Kidney (tissue), 14 donors: ENCODE measurements around the gene APBB1. TPM values are rescaled to one million over a fixed set of nuclear protein-coding genes. Genes with fewer than 3 reads are reported as not detected.

Experiments used
- DNase-seq, 5 donors: peaks; one replicate each; pipeline ENCODE4 v3.0.0-alpha.2; 2013 to 2020
- FAIRE-seq: peaks from 2 replicates; lab custom pipeline; 2012; peaks lifted over from hg19 to GRCh38; lab: Jason Lieb, UNC
- H3K27ac ChIP-seq, 2 donors: one replicate each; pipeline ENCODE4 v1.7.0; 2013; ENCODE audit warnings: low read depth in 2 of 2, low read length in 2 of 2, inconsistent platforms in 1 of 2
- H3K27me3 ChIP-seq: one replicate; pipeline ENCODE4 v1.7.1; 2013; ENCODE audit warnings: low read length, inconsistent platforms; ENCODE audit not compliant: control insufficient read depth, insufficient read depth
- H3K36me3 ChIP-seq, 3 donors: one replicate each; pipeline versions ENCODE4 v1.7.0 to v1.7.1; 2013; ENCODE audit warnings: low read length in 3 of 3, control low read depth in 1 of 3, inconsistent platforms in 1 of 3; ENCODE audit not compliant: insufficient read depth in 3 of 3, control insufficient read depth in 2 of 3
- H3K4me1 ChIP-seq, 3 donors: one replicate each; pipeline versions ENCODE4 v1.7.0 to v1.7.1; 2013; ENCODE audit warnings: low read length in 3 of 3, inconsistent platforms in 1 of 3, low read depth in 1 of 3; ENCODE audit not compliant: control insufficient read depth in 2 of 3, insufficient read depth in 2 of 3
- H3K4me3 ChIP-seq, 3 donors: one replicate each; pipeline versions ENCODE4 v1.7.0 to v1.8.1; 2013; ENCODE audit warnings: low read length in 3 of 3, control low read depth in 1 of 3, inconsistent platforms in 1 of 3
- H3K9ac ChIP-seq, 3 donors: one replicate each; pipeline versions ENCODE4 v1.7.0 to v1.7.1; 2013; ENCODE audit warnings: low read length in 3 of 3, control low read depth in 1 of 3, inconsistent platforms in 1 of 3
- H3K9me3 ChIP-seq, 3 donors: one replicate each; pipeline versions ENCODE4 v1.7.0 to v1.7.1; 2013; ENCODE audit warnings: low read length in 3 of 3, control low read depth in 1 of 3, inconsistent platforms in 1 of 3; ENCODE audit not compliant: control insufficient read depth in 2 of 3, insufficient read depth in 1 of 3
- intact Hi-C: fragments of 100-400 bp; cut with DNase I; formaldehyde crosslinking; loops from one replicate; pipeline ENCODE4 v1.11.1; 2022
- polyA plus RNA-seq: library from polyadenylated mRNA; stranded (reverse); fragments of 350-450 nt; fragmentation: Illumina TruSeq; extraction: RNeasy Lipid Tissue Mini Kit (QIAGEN cat#74804); gene quantifications from one replicate; pipeline ENCODE4 v1.2.3, GENCODE V29; 2014; ENCODE audit warnings: low read depth, low replicate concordance; ENCODE audit not compliant: insufficient read depth
- total RNA-seq: library from RNA; stranded (reverse); fragmentation: NEBNext Ultra II Directional; extraction: Animal tissue kit (Norgen Biotek cat#: 25700); gene quantifications from one replicate; pipeline ENCODE4 v1.2.1, GENCODE V29; 2021
- TF ChIP-seq, protein P1 (sequence below): IDR thresholded peaks from 3 replicates; pipeline ENCODE4 v1.5.1; 2012; ENCODE audit warnings: mild to moderate bottlenecking, moderate library complexity, borderline replicate concordance; ENCODE audit not compliant: insufficient read depth; ENCODE audit errors: extremely low read depth
- donor health status: control.
- donor health status: control.
- donor health status: control.
- donor health status: control.
- donor health status: control.
- donor health status: DM: yes; HTN: yes; CAD: no.
- donor health status: Normal renal cell carcinoma (clear cell type).

The APBB1 gene
- total and polyA plus RNA-seq, 2 donors from 2014 or later, result 43.7 to 67.2 TPM

DNA sequence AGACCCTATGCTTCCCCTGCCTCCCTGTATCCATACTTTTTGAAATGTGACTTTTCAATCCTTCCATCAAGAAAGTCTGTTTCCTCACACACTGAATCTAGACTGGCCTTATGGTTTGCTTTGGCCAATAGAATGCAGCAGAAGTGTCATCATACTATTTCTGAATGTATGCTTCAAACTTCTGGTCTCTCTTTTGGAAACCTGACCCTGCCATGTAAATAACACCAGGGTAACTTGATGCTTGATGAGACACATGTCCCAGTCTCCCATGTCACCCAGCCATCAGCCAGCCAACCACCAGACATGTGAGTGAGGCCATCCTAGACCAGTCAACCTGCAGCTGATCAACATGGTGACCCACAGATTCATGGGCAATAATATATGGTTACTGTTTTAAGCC lies 68.9 kb downstream of the APBB1 start:
- Histone ChIP-seq H3K4me3 (no peak overlapping the region), H3K9ac (no peak overlapping the region), H3K27me3 (no peaks in the 10 kb centered on the region), H3K27ac (no peak overlapping the region), H3K4me1 (peaks cover 0 to 4% (median 0%) of the 10 kb centered on the region in 3 donors), H3K36me3 (no peaks in the 10 kb centered on the region), H3K9me3 (no peaks in the 10 kb centered on the region)
- FAIRE-seq (no peak), DNase-seq (no peak)
- intact Hi-C loops, result loop anchor here (10.0 kb wide), 1 partner anchor 95 kb away; the partner anchor contains the start of gene CCKBR
- TF ChIP-seq, protein P1, sequence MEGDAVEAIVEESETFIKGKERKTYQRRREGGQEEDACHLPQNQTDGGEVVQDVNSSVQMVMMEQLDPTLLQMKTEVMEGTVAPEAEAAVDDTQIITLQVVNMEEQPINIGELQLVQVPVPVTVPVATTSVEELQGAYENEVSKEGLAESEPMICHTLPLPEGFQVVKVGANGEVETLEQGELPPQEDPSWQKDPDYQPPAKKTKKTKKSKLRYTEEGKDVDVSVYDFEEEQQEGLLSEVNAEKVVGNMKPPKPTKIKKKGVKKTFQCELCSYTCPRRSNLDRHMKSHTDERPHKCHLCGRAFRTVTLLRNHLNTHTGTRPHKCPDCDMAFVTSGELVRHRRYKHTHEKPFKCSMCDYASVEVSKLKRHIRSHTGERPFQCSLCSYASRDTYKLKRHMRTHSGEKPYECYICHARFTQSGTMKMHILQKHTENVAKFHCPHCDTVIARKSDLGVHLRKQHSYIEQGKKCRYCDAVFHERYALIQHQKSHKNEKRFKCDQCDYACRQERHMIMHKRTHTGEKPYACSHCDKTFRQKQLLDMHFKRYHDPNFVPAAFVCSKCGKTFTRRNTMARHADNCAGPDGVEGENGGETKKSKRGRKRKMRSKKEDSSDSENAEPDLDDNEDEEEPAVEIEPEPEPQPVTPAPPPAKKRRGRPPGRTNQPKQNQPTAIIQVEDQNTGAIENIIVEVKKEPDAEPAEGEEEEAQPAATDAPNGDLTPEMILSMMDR, result no peak

DNA sequence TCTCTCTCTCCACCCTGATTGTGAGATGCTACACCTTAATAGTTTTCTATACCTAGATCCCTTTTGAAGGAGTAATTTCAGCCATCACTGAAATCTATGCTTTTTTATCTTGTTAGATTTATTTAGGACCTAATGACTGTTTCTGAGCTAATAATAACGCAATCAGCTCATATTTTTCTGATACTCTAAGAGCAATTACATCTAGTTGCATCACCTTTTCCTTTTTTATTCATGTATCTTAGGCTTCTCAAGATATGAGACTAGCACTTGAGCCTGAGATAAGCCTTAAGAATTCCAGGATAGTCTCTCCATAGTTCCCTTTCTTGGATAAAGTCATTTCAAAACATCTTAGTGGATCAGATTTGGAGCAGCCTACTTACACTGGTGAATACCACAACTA lies 73.5 kb downstream of the APBB1 start:
- intact Hi-C loops, result no loop called here
- DNase-seq (no peak), FAIRE-seq (no peak)

More for the DNA sequence above, 73.5 kb downstream of the APBB1 start:
- no peak overlapping the region for H3K27ac ChIP-seq
- no peaks in the 10 kb centered on the region for H3K36me3 ChIP-seq
- no peaks in the 10 kb centered on the region for H3K9me3 ChIP-seq
- H3K9ac ChIP-seq, result no peak overlapping the region
- H3K4me1 ChIP-seq, result no peaks in the 10 kb centered on the region
- no peaks in the 10 kb centered on the region for H3K27me3 ChIP-seq
- H3K4me3 ChIP-seq, result no peak overlapping the region
- TF ChIP-seq, protein P1, result no peak

Other genes starting within 250 kb of the APBB1 start
- not detected for gene OR52B2, start 248.8 kb downstream of the APBB1 start, total RNA-seq
- gene OR52B2, start 248.8 kb downstream of the APBB1 start, polyA plus RNA-seq, result not detected
- not detected for gene OR52W1, start 219.9 kb downstream of the APBB1 start, total RNA-seq
- gene OR52W1, start 219.9 kb downstream of the APBB1 start, polyA plus RNA-seq, result not detected
- not detected for gene C11orf42, start 213.5 kb downstream of the APBB1 start, total RNA-seq
- not detected for gene C11orf42, start 213.5 kb downstream of the APBB1 start, polyA plus RNA-seq
- 42.5 TPM for gene FHIP1B, start 184.5 kb downstream of the APBB1 start, total RNA-seq
- 35.1 TPM for gene FHIP1B, start 184.5 kb downstream of the APBB1 start, polyA plus RNA-seq
- 0.22 TPM for gene CNGA4, start 180.0 kb downstream of the APBB1 start, total RNA-seq
- gene CNGA4, start 180.0 kb downstream of the APBB1 start, polyA plus RNA-seq, result not detected
- not detected for gene CCKBR, start 159.3 kb downstream of the APBB1 start, total RNA-seq
- gene CCKBR, start 159.3 kb downstream of the APBB1 start, polyA plus RNA-seq, result not detected
- gene CAVIN3, start 98.6 kb downstream of the APBB1 start, total RNA-seq, result 58.1 TPM
- gene CAVIN3, start 98.6 kb downstream of the APBB1 start, polyA plus RNA-seq, result 55.1 TPM
- 76.0 TPM for gene SMPD1, start 28.6 kb downstream of the APBB1 start, total RNA-seq
- 155 TPM for gene SMPD1, start 28.6 kb downstream of the APBB1 start, polyA plus RNA-seq
- 1.3 TPM for gene HPX, start 21.9 kb upstream of the APBB1 start, total RNA-seq
- 0.88 TPM for gene HPX, start 21.9 kb upstream of the APBB1 start, polyA plus RNA-seq
- 20.8 TPM for gene TRIM3, start 54.8 kb upstream of the APBB1 start, total RNA-seq
- gene TRIM3, start 54.8 kb upstream of the APBB1 start, polyA plus RNA-seq, result 10.8 TPM
- 45.6 TPM for gene ARFIP2, start 62.2 kb upstream of the APBB1 start, total RNA-seq
- 62.3 TPM for gene ARFIP2, start 62.2 kb upstream of the APBB1 start, polyA plus RNA-seq
- 44.7 TPM for gene TIMM10B, start 62.4 kb upstream of the APBB1 start, total RNA-seq
- 34.6 TPM for gene TIMM10B, start 62.4 kb upstream of the APBB1 start, polyA plus RNA-seq
- gene DNHD1, start 78.2 kb upstream of the APBB1 start, total RNA-seq, result 10.1 TPM
- gene DNHD1, start 78.2 kb upstream of the APBB1 start, polyA plus RNA-seq, result 3.5 TPM
- 23.4 TPM for gene RRP8, start 184.5 kb upstream of the APBB1 start, total RNA-seq
- gene RRP8, start 184.5 kb upstream of the APBB1 start, polyA plus RNA-seq, result 29.8 TPM
- 170 TPM for gene ILK, start 184.7 kb upstream of the APBB1 start, total RNA-seq
- gene ILK, start 184.7 kb upstream of the APBB1 start, polyA plus RNA-seq, result 149 TPM
- gene TAF10, start 193.1 kb upstream of the APBB1 start, total RNA-seq, result 136 TPM
- 250 TPM for gene TAF10, start 193.1 kb upstream of the APBB1 start, polyA plus RNA-seq
- 84.2 TPM for gene TPP1, start 200.3 kb upstream of the APBB1 start, total RNA-seq
- 115 TPM for gene TPP1, start 200.3 kb upstream of the APBB1 start, polyA plus RNA-seq
- 17.0 TPM for gene DCHS1, start 236.7 kb upstream of the APBB1 start, total RNA-seq
- gene DCHS1, start 236.7 kb upstream of the APBB1 start, polyA plus RNA-seq, result 2.4 TPM